IMR-90 (cell line): Measurements from ENCODE around the gene RFX5. TPM values are rescaled to one million over a fixed set of nuclear protein-coding genes. Genes with fewer than 3 reads are reported as not detected.

ENCODE experiments used
- ATAC-seq: fragments of 200-7000 bp; cut with Tn5 transposase; 2 replicates; pipeline ENCODE4 v1.9.1; 2020; ENCODE audit warnings: low read depth, mild to moderate bottlenecking, moderate library complexity
- BruUV-seq: library from RNA; stranded (reverse); fragments of 400-500 nt; replicated peaks from 2 replicates; lab custom pipeline; 2021; lab: Mats Ljungman, UMichigan
- CTCF ChIA-PET: fragments of 300-600 bp; formaldehyde crosslinking; extraction: SDS; loops from one replicate; lab custom pipeline; 2021; ENCODE audit warnings: antibody characterized with exemption; lab: Yijun Ruan, JAX
- POLR2A ChIA-PET: fragments of 300-600 bp; sonication (Branson Sonifier 250); formaldehyde crosslinking; loops from one replicate; lab custom pipeline; 2022; ENCODE audit warnings: antibody characterized with exemption; ENCODE audit not compliant: unreplicated experiment; lab: Charles Lee
- DNase-seq: peaks from one replicate; pipeline ENCODE4 v3.0.0; 2013
- H2AFZ ChIP-seq: replicated peaks from 2 replicates; pipeline ENCODE3; 2013; ENCODE audit warnings: low read length, mild to moderate bottlenecking; ENCODE audit not compliant: poor library complexity
- H2AK5ac ChIP-seq: 2 replicates; pipeline ENCODE4 v1.6.1; 2013; ENCODE audit warnings: low read depth, low read length, inconsistent platforms
- H2AK9ac ChIP-seq: replicated peaks from 2 replicates; pipeline ENCODE3; 2013; ENCODE audit warnings: mild to moderate bottlenecking, low read depth, low read length, moderate library complexity; ENCODE audit not compliant: poor library complexity
- H2BK120ac ChIP-seq: 2 replicates; pipeline ENCODE4 v1.6.1; 2013; ENCODE audit warnings: low read depth, low read length, inconsistent platforms
- H2BK15ac ChIP-seq: 3 replicates; pipeline ENCODE4 v1.6.1; 2013; ENCODE audit warnings: low read depth, low read length, inconsistent platforms
- H2BK20ac ChIP-seq: 2 replicates; pipeline ENCODE4 v1.6.1; 2013; ENCODE audit warnings: low read depth, mild to moderate bottlenecking, inconsistent platforms, low read length, moderate library complexity
- H2BK5ac ChIP-seq: 2 replicates; pipeline ENCODE4 v1.6.1; 2013; ENCODE audit warnings: mild to moderate bottlenecking, low read depth, low read length, inconsistent platforms; ENCODE audit not compliant: poor library complexity, severe bottlenecking
- H3K14ac ChIP-seq: replicated peaks from 2 replicates; pipeline ENCODE4 v1.6.1; 2013; ENCODE audit warnings: low read depth, low read length, inconsistent platforms
- H3K18ac ChIP-seq: 2 replicates; pipeline ENCODE4 v1.6.1; 2013; ENCODE audit warnings: low read depth, low read length, control low read depth
- H3K23ac ChIP-seq: 2 replicates; pipeline ENCODE4 v1.6.1; 2013; ENCODE audit warnings: low read depth, low read length, inconsistent platforms
- H3K27ac ChIP-seq: 2 replicates; pipeline ENCODE4 v1.5.1; 2013; ENCODE audit warnings: mild to moderate bottlenecking, control low read depth, low read length; ENCODE audit not compliant: insufficient read depth
- H3K27me3 ChIP-seq: 2 replicates; pipeline ENCODE4 v1.6.1; 2013; ENCODE audit warnings: low read length; ENCODE audit not compliant: control insufficient read depth, insufficient read depth
- H3K36me3 ChIP-seq: 2 replicates; pipeline ENCODE4 v1.6.1; 2013; ENCODE audit warnings: low read length, mixed read lengths; ENCODE audit not compliant: control insufficient read depth, insufficient read depth
- H3K4ac ChIP-seq: 2 replicates; pipeline ENCODE4 v1.6.1; 2013; ENCODE audit warnings: low read depth, low read length, inconsistent platforms
- H3K4me1 ChIP-seq: 2 replicates; pipeline ENCODE4 v1.6.1; 2013; ENCODE audit warnings: low read length, mixed read lengths; ENCODE audit not compliant: control insufficient read depth, insufficient read depth
- H3K4me2 ChIP-seq: 2 replicates; pipeline ENCODE4 v1.6.1; 2013; ENCODE audit warnings: low read depth, mild to moderate bottlenecking, control low read depth, low read length, moderate library complexity
- H3K4me3 ChIP-seq: 2 replicates; pipeline ENCODE4 v1.5.1; 2013; ENCODE audit warnings: low read depth, mild to moderate bottlenecking, control low read depth, low read length, moderate library complexity; ENCODE audit not compliant: insufficient read depth
- H3K56ac ChIP-seq: 2 replicates; pipeline ENCODE4 v1.6.1; 2013; ENCODE audit warnings: low read length, inconsistent platforms; ENCODE audit not compliant: insufficient read depth; ENCODE audit errors: extremely low read depth
- H3K79me1 ChIP-seq, 2 experiments: 2 replicates each; pipeline ENCODE4 v1.6.1; 2013; ENCODE audit warnings: low read length in 2 of 2, inconsistent platforms in 1 of 2, low read depth in 1 of 2
- H3K9ac ChIP-seq: 2 replicates; pipeline ENCODE4 v1.6.1; 2013; ENCODE audit warnings: low read depth, low read length, control low read depth
- H3K9me1 ChIP-seq: 2 replicates; pipeline ENCODE4 v1.6.1; 2013; ENCODE audit warnings: low read length, inconsistent platforms; ENCODE audit not compliant: insufficient read depth
- H3K9me3 ChIP-seq: 2 replicates; pipeline ENCODE4 v1.6.1; 2013; ENCODE audit warnings: low read length; ENCODE audit not compliant: control insufficient read depth, insufficient read depth
- H4K20me1 ChIP-seq: 2 replicates; pipeline ENCODE4 v1.6.1; 2013; ENCODE audit warnings: low read length, inconsistent platforms; ENCODE audit not compliant: insufficient read depth
- H4K5ac ChIP-seq: 2 replicates; pipeline ENCODE4 v1.6.1; 2013; ENCODE audit warnings: mild to moderate bottlenecking, low read depth, low read length, control low read depth
- H4K8ac ChIP-seq, 2 experiments: 2 replicates each; pipeline ENCODE4 v1.6.1; 2013; ENCODE audit warnings: low read depth in 2 of 2, low read length in 2 of 2, control low read depth in 1 of 2, inconsistent platforms in 1 of 2
- H4K91ac ChIP-seq: 2 replicates; pipeline ENCODE4 v1.6.1; 2013; ENCODE audit warnings: low read depth, low read length, inconsistent platforms; ENCODE audit not compliant: insufficient read depth
- BHLHE40 ChIP-seq: fragments of 150-350 bp; IDR thresholded peaks from 2 replicates; pipeline ENCODE4 v1.6.1; 2016; ENCODE audit warnings: mild to moderate bottlenecking, low read depth, low read length
- CEBPB ChIP-seq: IDR thresholded peaks from 2 replicates; pipeline ENCODE4 v1.6.1; 2012; ENCODE audit warnings: low read depth, low read length, improper control_type of control experiment
- CHD1 ChIP-seq: IDR thresholded peaks from 2 replicates; pipeline ENCODE4 v1.6.1; 2012; ENCODE audit warnings: low read depth, low read length, improper control_type of control experiment
- FOS ChIP-seq: fragments of 150-350 bp; IDR thresholded peaks from 2 replicates; pipeline ENCODE4 v1.6.1; 2016; ENCODE audit warnings: low read depth, low read length
- MAFK ChIP-seq: IDR thresholded peaks from 2 replicates; pipeline ENCODE4 v1.6.1; 2012; ENCODE audit warnings: low read depth, low read length, improper control_type of control experiment
- MAZ ChIP-seq: IDR thresholded peaks from 2 replicates; pipeline ENCODE4 v1.6.1; 2012; ENCODE audit warnings: low read depth, mild to moderate bottlenecking, low read length, improper control_type of control experiment, moderate library complexity, borderline replicate concordance
- MXI1 ChIP-seq: IDR thresholded peaks from 2 replicates; pipeline ENCODE4 v1.6.1; 2012; ENCODE audit warnings: low read depth, mild to moderate bottlenecking, low read length, moderate library complexity, borderline replicate concordance
- NFE2L2 ChIP-seq: fragments of 150-350 bp; IDR thresholded peaks from 2 replicates; pipeline ENCODE4 v1.6.1; 2016; ENCODE audit warnings: low read depth, mild to moderate bottlenecking, low read length
- POLR2A ChIP-seq: IDR thresholded peaks from 2 replicates; pipeline ENCODE4 v1.6.1; 2012; ENCODE audit warnings: mild to moderate bottlenecking, low read depth, low read length
- RAD21 ChIP-seq: IDR thresholded peaks from 2 replicates; pipeline ENCODE4 v1.6.1; 2012; ENCODE audit warnings: low read length, improper control_type of control experiment
- RCOR1 ChIP-seq: IDR thresholded peaks from 2 replicates; pipeline ENCODE4 v1.6.1; 2012; ENCODE audit warnings: mild to moderate bottlenecking, low read length, improper control_type of control experiment; ENCODE audit not compliant: insufficient replicate concordance
- RFX5 ChIP-seq: IDR thresholded peaks from 2 replicates; pipeline ENCODE4 v1.8.0; 2012; ENCODE audit warnings: low read depth, mild to moderate bottlenecking, low read length, moderate library complexity
- SMC3 ChIP-seq: fragments of 150-350 bp; IDR thresholded peaks from 2 replicates; pipeline ENCODE4 v1.6.1; 2016; ENCODE audit warnings: low read depth, mild to moderate bottlenecking, antibody characterized with exemption, low read length, moderate library complexity
- WGBS, 2 experiments: methylation state at CpG; one replicate each; pipeline versions ENCODE4 v1.1.5 to v1.1.7; 2013; ENCODE audit warnings: missing lambda C conversion rate in 2 of 2; ENCODE audit not compliant: insufficient read length in 1 of 2; ENCODE audit errors: extremely low coverage in 2 of 2; 5-methylcytosine and 5-hydroxymethylcytosine counted together
- dilution Hi-C: fragments of 300-500 bp; cut with HindIII; formaldehyde crosslinking; loops from one replicate; pipeline ENCODE4 v1.14.3; 2018; ENCODE audit warnings: low sequenced_read_pairs; ENCODE audit not compliant: unreplicated experiment
- in situ Hi-C: fragments of 300-500 bp; cut with MboI; formaldehyde crosslinking; loops from 3 replicates; pipeline ENCODE4 v1.14.3; 2019; ENCODE audit warnings: low sequenced_read_pairs, inconsistent platforms, mixed read lengths
- intact Hi-C: fragments of 100-400 bp; cut with micrococcal nuclease; formaldehyde crosslinking; loops from 2 replicates; pipeline ENCODE4 v1.10.0; 2022
- polyA plus RNA-seq, 3 experiments: library from polyadenylated mRNA; depleted of rRNA; stranded (reverse); fragments of >200 nt; gene quantifications; 2 replicates each; pipeline ENCODE4 v1.2.3, GENCODE V29; 2012; ENCODE audit warnings: low replicate concordance in 1 of 3
- total RNA-seq: library from RNA; depleted of rRNA; stranded (reverse); fragments of >200 nt; gene quantifications from 2 replicates; pipeline ENCODE4 v1.2.3, GENCODE V29; 2012
- TF ChIP-seq, protein P1 (sequence below): conservative IDR thresholded peaks from 2 replicates; pipeline ENCODE4 v1.5.1; 2012; ENCODE audit warnings: mild to moderate bottlenecking, low read depth, low read length, improper control_type of control experiment
- TF ChIP-seq, protein P2 (sequence below): fragments of 150-350 bp; IDR thresholded peaks from 2 replicates; pipeline ENCODE4 v1.6.1; 2016; ENCODE audit warnings: low read depth, mild to moderate bottlenecking, low read length, moderate library complexity, borderline replicate concordance
- TF ChIP-seq, protein P3 (sequence below): fragments of 150-350 bp; IDR thresholded peaks from 2 replicates; pipeline ENCODE4 v1.6.1; 2017; ENCODE audit warnings: mild to moderate bottlenecking, antibody characterized with exemption, low read length, low read depth

The RFX5 gene
- total and polyA plus RNA-seq, 2 of the 4 experiments (the other 2 are of a cell fraction): 29.3 to 44.4 TPM

DNA sequence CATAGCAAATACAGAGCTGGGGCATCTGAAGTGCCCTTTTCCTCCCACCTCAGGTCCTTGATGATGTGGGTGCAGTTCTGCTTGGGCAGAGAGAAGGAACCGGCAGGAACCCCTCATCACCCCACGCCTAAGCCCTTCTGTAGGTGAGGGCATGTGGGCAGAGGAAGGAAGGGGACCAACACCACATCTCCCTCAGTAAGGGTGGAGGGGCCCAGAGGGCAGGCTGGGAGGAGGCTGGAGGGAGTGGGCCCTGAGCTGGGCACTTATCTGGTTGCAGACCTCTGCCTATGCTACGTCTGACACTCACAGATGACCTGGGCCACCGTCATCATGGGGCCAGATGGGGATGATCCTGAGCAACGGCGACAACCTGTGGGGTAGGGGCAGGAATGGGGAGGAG is 54.0 kb downstream of the RFX5 start:
- H2AK9ac ChIP-seq: no peak overlapping the region
- H3K9me3 ChIP-seq: no peaks in the 10 kb centered on the region
- H2BK5ac ChIP-seq: no peak overlapping the region
- WGBS, 2 experiments: no CpG with 5 or more reads among the region's 6 CpGs
- ChIA-PET POLR2A (interaction anchor here (0.6 kb wide), 1 partner anchor 17 kb away, joined by 3 read pairs; no protein-coding TSS in a partner anchor), CTCF (no interaction called here)
- no peak overlapping the region for H2BK20ac ChIP-seq
- no peak overlapping the region for H3K4ac ChIP-seq
- intact Hi-C loops: no loop called here
- peaks cover 3 to 27% of the 10 kb centered on the region in 2 experiments for H3K79me1 ChIP-seq
- in situ Hi-C loops: no loop called here
- H4K8ac ChIP-seq: no peak overlapping the region
- no peak overlapping the region for H3K4me2 ChIP-seq
- H3K4me3 ChIP-seq: no peak overlapping the region
- no peaks in the 10 kb centered on the region for H3K27me3 ChIP-seq
- no peak overlapping the region for H2AFZ ChIP-seq
- no TSS peak for BruUV-seq
- H2BK15ac ChIP-seq: no peak overlapping the region
- dilution Hi-C loops: no loop called here
- no peak for TF ChIP-seq CEBPB
- TF ChIP-seq, protein P1, sequence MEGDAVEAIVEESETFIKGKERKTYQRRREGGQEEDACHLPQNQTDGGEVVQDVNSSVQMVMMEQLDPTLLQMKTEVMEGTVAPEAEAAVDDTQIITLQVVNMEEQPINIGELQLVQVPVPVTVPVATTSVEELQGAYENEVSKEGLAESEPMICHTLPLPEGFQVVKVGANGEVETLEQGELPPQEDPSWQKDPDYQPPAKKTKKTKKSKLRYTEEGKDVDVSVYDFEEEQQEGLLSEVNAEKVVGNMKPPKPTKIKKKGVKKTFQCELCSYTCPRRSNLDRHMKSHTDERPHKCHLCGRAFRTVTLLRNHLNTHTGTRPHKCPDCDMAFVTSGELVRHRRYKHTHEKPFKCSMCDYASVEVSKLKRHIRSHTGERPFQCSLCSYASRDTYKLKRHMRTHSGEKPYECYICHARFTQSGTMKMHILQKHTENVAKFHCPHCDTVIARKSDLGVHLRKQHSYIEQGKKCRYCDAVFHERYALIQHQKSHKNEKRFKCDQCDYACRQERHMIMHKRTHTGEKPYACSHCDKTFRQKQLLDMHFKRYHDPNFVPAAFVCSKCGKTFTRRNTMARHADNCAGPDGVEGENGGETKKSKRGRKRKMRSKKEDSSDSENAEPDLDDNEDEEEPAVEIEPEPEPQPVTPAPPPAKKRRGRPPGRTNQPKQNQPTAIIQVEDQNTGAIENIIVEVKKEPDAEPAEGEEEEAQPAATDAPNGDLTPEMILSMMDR: no peak
- TF ChIP-seq MAFK: no peak
- TF ChIP-seq MAZ: no peak
- no peak for TF ChIP-seq BHLHE40
- TF ChIP-seq, protein P2, sequence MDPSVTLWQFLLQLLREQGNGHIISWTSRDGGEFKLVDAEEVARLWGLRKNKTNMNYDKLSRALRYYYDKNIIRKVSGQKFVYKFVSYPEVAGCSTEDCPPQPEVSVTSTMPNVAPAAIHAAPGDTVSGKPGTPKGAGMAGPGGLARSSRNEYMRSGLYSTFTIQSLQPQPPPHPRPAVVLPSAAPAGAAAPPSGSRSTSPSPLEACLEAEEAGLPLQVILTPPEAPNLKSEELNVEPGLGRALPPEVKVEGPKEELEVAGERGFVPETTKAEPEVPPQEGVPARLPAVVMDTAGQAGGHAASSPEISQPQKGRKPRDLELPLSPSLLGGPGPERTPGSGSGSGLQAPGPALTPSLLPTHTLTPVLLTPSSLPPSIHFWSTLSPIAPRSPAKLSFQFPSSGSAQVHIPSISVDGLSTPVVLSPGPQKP: no peak
- TF ChIP-seq NFE2L2: no peak
- TF ChIP-seq, protein P3, sequence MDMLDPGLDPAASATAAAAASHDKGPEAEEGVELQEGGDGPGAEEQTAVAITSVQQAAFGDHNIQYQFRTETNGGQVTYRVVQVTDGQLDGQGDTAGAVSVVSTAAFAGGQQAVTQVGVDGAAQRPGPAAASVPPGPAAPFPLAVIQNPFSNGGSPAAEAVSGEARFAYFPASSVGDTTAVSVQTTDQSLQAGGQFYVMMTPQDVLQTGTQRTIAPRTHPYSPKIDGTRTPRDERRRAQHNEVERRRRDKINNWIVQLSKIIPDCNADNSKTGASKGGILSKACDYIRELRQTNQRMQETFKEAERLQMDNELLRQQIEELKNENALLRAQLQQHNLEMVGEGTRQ: no peak
- TF ChIP-seq POLR2A: no peak
- no peak for TF ChIP-seq RAD21
- TF ChIP-seq CHD1: no peak
- TF ChIP-seq FOS: no peak
- TF ChIP-seq MXI1: no peak
- TF ChIP-seq SMC3: no peak
- no peak for TF ChIP-seq RFX5
- TF ChIP-seq RCOR1: no peak
- no peak overlapping the region for H3K18ac ChIP-seq
- DNase-seq (no peak), ATAC-seq (no peak)
- no peak overlapping the region for H4K91ac ChIP-seq
- H3K14ac ChIP-seq: no peak overlapping the region
- peaks cover 87% of the 10 kb centered on the region for H3K36me3 ChIP-seq
- H2AK5ac ChIP-seq: no peak overlapping the region
- H3K56ac ChIP-seq: no peak overlapping the region
- H3K4me1 ChIP-seq: no peaks in the 10 kb centered on the region
- H3K9me1 ChIP-seq: no peaks in the 10 kb centered on the region
- H2BK120ac ChIP-seq: no peak overlapping the region
- H4K20me1 ChIP-seq: peaks cover 14% of the 10 kb centered on the region
- no peak overlapping the region for H3K23ac ChIP-seq
- H4K5ac ChIP-seq: no peak overlapping the region
- H3K27ac ChIP-seq: no peak overlapping the region
- no peak overlapping the region for H3K9ac ChIP-seq
